Activated T-cell treated with anti-CD3 and anti-CD28 coated beads for 4 hours (primary cell): Measurements from ENCODE around the gene PSMA3.

Experiments
- DNase-seq: peaks from one replicate; pipeline ENCODE4 v3.0.0-alpha.2; 2020

PSMA3 gene

DNA sequence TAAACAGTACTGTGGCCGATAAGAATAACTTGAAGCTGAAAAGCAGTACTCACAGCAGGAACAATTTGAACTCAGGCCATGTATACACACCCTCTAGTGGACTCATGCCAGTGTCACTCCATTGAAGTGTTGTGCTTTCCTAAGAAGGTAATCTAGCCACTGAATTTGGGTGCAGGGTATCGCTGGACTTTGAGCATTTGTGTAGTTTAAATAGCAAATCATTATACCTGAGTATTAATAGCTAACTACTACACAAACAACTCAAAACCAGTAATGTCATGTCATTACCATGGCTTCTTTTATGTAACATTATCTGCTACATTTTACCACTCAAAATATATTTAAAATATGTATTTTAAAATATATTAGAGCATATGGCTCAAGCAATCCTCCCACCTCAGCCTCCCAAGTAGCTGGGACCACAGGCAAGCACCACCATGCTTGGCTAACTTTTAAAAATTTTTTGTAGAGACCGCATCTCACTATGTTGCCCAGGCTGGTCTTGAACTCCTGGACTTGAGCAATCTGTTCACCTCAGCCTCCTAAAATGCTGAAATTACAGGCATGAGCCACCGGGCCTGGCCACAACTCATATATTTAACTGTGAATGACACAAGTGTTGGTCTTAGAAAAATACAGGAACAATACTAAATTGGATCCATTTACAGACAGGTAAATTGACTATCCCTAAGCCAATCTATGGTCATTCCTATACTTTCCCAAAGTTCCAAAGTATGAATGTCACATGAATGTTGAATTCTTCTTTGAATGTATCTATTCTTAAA lies 28.1 kb downstream of the PSMA3 start:
- DNase-seq, result no peak

DNA sequence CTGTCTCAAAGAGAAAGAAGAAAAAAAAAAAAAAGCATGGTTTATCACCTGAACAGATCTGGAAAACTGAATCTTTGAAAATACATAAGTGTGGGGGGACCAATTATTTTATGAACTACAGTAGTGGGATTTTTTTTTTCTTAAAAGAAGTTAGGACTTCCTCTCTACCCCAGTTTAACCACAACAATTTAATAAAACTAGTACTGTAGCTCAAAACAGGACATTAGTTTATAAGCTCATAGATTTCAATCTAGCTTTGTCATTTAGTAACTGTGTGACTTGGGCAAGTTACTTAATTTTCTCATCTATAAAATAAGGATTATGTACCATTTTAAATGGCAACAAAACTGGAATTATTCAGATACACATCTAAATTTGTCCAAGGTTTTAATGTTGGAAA lies 30.2 kb downstream of the PSMA3 start:
- DNase-seq, result no peak

DNA sequence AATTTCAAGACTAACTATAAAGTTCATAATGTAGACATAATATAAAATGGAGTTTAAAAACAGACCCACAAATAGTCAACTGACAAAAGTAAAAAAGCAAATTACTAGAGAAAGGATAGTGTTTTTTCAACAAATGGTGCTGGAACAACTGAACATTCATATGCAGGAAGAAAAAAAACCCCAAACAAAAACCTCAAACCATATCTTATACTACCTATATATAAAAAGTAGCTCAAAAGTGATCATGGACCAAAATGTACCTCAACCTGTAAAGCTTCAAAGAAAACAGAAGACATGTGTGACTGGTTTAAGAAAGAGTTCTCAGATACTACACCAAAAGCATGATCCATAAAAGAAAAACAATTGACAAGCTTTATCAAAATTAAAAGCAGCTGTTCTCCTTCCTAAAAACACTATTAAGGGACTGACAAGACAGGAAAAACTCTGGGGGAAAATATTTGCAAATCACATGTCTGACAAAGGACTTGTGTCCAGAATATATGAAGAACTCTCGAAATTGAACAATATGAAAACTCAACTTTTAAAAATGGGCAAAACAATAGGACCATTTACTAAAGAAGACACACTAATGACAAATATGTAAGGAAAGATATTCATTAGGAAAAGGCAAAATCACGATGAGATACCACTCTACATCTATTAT lies 31.0 kb downstream of the PSMA3 start:
- no peak for DNase-seq

DNA sequence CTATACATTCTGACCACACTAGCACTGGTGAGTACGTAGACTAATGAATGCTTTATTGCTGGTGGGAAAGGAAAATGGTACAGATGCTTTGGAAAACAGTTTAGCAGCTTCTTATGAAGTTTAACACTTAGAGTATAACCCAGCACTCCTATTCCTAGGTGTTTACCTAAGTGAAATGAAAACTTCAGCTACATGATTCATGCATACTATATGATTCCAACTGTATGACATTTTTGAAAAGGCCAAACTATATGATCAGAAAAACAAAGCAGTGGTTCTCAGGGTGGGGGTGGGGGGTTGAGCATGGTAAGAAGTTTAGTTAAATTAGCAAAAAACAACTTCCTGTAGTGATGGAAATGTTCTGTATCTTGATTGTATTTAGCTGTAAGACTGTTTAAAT lies 31.6 kb downstream of the PSMA3 start:
- no peak for DNase-seq

DNA sequence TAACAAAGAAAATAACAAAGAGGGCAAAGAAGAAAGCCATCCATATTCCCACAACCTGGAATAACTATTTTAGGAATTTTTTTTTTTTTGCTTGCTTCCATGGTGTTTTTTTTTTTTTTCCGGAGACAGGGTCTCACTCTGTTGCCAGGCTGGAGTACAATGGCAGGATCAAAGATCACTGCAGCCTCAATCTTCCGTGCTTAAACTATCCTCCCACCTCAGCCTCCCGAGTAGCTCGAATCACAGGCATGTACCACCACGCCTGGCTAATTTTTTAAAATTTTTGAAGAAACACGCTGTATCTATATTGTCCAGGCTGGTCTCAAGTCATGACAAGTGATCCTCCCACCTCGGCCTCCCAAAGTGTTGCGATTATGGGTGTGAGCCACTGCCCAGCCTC lies 33.5 kb downstream of the PSMA3 start:
- no peak for DNase-seq

DNA sequence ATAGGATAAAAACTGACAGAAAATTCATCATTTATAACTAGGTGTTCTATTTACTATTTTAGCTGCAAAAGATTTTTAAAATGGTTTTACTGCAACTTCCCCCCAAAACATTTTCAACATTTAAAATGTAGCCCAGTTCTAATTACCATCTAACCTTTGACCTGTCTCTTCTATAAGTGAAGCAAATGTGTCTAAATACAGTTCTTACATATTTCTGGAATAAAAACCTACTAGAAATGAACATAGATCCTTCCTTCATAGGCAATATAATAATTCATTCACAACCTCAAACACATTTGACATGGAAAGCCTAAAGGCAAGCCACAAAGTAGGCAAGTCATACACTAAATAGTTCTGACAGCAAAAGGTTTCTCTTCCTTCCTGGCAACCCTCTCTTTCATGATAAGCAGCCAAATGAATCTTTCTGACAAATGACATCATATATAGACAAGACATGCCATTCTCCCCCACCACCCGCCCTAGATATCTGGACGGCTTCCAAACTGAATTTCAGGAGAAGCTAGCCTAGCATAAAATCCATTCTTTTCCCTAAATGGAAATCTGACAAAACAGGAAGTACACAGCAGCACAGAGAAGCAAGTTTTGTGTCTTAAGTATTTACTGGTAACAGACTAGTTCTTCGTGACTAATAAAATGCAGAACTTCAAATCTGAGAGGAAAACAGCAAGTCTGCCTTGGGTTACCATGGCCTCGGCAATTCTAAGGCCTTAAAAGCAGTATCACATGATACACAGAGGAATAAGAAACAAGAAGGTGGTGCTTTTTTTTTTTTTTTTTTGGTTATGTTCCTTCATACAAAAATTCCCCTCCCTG lies 36.5 kb downstream of the PSMA3 start:
- no peak for DNase-seq

DNA sequence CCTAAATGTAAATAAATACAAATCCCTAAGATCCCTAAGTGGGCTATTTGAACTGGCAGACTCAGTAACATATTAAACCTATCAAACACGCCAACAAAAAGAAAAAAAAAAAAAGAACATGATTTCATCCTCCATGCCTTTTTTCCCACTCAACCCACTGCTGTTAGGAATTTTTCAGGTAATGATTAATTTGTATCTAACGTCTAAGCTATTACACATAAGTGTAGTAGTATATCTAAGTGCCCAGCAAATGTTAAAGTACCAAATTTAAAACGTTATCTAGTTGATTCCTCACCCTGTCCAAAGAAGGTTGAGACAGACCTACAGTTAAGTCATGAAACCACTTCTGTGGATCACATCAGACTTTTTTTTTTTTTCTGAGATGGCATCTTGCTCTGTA lies 37.3 kb downstream of the PSMA3 start:
- DNase-seq, result no peak

DNA sequence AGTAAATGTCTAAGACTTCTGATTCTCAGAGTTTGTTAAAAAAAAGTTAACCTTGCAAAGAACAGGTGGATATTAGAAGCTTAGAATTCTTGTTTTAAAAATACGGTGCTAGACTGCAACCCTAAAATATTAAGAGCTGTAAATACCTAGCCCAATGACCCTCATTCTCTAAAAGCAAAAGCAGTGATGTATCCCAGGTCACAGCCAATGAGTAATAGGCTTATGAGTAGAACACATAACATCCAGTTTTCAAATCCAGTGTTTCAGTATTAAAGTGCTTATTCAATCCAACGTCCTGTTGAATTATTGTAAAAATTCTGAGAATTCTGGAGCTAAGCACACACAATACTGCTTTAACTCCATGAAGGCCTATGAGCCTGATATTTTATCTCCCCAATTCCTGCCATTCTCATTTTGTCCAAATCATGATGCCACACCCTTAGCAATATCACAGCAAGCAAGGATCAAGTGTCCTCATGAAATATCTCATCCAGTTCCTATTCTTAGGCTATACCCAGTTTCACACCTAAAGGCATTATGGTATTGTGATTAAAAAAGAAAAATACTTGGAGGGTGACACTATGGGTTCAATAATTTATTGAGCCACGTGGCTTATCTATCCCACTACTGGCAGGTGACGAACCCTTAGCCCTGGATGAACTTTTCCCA lies 38.4 kb downstream of the PSMA3 start:
- no peak for DNase-seq

DNA sequence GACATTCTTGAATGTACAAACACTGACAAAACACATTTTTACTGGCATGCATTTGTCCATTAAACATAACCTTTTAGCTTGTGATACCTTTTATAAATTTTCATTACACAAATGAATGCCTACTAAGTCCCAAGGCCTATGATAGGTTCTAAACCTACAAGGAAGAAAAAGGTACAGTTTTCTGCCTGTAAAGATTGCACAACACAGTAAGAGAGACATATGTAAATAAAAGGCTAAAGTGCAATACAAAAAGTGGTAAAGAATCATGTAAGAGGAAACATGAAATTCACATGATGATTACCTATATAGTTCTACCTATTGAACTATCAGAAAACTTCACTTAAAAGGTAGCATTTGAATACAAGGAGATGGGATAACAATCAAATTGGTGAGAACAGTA lies 39.1 kb downstream of the PSMA3 start:
- DNase-seq, result no peak

DNA sequence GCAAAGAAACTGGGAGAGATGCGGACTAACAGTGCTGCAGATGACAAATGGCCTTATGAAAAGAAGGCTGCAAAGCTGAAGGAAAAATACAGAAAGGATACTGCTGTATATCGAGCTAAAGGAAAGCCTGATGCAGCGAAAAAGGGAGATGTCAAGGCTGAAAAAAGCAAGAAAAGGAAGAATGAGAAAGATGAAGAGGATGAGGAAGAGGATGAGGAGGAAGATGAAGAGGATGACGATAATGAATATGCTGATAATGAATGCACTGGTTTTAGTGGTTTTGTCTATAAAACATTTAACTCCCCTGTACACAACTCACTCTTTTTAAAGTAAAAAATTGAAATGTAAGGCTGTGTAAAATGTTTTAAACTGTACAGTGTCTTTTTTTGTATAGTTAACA lies 40.5 kb downstream of the PSMA3 start:
- no peak for DNase-seq

DNA sequence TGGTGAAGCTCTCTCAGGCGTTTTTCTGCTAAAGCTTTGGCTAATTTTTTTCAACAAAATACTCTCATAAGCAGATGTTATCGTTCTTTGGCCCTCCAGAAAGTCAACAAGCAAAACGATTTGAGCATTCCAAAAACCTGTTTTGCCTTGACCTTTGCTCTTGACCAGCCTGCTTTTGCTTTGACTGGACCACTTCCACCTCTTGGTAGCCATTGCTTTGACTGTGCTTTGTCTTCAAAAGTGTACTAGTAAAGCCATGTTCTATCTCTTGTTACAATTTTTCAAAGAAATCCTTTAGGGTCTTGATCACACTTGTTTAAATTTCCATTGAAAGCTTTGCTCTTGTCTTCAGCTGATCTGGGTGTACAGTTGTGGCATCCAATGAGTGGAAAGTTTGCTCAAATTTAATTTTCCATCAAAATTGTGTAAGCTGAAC lies 43.0 kb downstream of the PSMA3 start:
- no peak for DNase-seq

DNA sequence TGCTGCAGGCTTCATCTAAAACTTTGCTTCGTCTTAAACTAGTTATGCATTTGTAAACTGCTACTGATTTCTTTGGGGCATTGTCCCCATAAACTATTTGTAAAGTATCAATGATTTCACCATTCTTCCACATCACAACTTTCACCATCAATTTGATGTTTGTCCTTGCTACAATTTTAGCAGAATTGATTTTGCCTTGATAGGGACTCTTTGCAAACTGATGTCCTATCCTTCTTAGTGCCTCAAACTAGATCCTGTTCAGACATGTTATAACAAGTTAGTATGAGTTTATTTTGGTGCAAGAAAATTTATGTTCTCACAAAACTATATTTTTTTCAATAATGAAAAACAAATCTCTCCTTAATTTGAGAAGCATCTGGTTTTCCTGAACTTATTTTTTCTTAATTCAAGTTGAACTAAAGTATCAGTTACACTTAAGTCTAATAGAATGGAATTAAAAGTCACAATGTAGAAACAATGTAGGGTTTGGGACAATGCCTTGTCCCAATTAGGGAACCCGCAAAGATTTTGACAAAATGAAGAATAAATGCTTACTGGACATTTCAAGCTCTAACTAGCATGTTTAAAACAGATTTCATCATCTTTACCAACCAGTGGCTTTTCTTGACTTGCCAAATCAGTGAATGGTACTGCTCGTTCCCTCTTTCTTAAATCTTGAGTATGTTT lies 43.6 kb downstream of the PSMA3 start:
- no peak for DNase-seq

DNA sequence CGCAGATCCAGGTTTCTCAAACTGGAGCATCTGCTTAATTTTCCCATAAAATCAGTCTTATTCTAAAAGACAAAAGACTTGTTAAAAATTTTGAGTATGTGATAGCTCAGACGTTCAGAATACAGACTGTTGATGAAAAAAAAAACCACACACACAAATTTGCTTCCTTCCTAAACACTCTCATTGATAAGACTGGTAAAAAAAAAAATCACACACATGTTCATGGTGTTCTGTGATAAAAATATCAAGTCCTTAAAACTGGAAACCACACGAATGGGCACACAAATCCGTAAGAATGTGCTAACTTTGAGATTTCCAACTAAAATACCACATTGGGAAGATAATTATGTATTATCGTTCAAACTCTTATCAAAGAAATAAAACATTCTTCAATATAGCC lies 47.0 kb downstream of the PSMA3 start:
- DNase-seq, result no peak

DNA sequence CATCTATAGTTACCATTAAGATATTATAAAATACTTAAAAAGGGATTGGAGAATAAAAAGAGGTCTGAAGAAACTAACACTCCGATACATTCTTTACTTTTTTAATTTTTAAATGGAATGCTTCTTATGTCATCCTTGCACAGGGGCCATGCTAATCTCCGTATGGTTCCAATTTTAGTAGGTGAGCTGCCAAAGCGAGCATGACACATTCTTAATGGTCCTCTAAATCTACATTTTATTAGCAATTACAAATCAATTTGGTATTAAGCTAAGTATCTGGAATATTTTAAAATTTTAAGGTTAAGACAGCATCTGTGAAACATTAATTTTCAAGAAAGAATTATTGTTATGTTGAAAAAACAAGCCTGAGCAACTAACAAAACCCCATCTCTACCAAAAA lies 47.5 kb downstream of the PSMA3 start:
- DNase-seq, result no peak

DNA sequence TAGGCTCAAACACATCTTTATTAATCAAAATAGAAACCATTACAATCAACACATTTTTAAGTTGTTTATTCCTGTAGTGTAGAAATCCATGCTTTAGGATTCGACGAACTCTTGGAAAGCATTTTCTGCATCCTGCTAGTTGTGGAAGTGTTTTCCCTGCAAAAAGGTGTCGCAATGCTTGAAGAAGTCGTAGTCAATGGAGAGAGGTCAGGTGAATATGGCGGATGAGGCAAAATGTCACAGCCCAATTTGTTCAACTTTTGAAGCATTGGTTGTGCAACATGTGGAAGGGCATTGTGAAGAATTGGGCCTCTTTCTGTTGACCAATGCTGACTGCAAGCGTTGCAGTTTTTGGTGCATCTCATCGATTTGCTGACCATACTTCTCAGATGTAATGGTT lies 49.6 kb downstream of the PSMA3 start:
- no peak for DNase-seq

DNA sequence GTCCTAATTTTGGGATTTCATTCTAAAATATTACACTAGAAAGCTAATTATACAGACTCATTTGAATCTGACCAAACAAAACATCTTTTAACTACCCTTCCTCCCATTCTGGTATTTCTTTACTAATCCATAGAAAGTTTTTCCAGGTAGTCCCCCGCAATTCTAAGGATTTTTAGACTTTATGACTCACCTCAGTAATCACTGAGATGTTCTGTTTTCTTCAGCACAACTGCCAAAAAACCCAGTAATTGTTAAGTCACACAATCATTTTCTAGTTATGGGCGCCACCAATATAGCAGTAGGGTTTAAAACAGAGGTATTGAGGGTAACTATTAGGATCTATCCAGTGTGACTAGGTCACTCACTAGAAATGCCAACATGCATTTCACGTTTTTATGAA lies 52.1 kb downstream of the PSMA3 start:
- no peak for DNase-seq

DNA sequence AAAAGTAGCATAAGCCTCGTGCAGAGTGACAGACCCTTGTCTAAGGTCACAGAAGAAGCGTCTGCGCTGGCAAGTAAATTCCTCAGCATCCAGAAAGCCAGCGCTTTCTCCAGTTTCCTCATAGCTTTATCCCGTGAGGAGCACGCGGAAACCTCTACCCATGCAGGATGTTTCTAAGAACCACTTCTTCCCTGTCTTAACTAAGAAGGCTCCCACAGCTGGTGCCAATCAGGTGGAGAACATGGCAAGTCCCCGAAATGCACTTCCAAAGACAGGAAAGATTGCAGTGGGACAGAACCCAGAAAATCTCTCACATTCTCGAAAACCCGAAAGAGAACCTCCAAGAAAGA lies 52.7 kb downstream of the PSMA3 start:
- DNase-seq, result no peak

DNA sequence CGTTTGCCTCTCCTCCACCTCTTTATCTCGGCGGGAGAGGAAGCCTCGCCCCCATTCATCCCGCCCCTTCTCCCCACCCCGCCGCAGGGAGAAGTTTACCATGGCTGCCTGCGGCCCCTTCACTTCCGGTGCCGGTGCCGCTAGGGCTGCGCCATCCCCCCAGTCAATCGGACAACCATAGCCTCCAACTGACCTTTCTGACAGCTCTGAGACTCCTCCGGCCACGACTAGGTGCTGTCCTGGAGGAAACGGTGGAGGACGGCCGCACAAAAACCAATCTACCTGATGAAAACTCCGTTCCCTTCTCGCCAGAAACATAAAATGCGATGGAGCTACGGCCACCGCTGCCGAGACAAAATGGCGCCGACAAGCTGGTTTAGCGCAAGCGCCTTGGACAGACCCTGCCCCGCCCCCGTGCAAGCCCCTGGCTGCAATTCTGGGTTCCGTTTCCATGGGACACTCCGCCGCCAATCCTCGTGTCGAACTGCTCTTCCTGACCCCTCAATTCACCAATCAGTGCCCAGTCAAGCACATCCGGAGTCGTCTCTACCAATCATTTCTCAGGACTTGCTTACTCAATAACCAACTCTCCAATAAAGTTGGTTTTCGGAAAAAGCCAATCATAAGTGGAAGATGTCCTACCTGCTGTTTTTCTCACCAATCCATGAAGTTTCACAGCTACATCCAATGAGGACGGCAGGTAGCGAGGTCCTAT lies 53.3 kb downstream of the PSMA3 start:
- peak; percentile 95 for DNase-seq

DNA sequence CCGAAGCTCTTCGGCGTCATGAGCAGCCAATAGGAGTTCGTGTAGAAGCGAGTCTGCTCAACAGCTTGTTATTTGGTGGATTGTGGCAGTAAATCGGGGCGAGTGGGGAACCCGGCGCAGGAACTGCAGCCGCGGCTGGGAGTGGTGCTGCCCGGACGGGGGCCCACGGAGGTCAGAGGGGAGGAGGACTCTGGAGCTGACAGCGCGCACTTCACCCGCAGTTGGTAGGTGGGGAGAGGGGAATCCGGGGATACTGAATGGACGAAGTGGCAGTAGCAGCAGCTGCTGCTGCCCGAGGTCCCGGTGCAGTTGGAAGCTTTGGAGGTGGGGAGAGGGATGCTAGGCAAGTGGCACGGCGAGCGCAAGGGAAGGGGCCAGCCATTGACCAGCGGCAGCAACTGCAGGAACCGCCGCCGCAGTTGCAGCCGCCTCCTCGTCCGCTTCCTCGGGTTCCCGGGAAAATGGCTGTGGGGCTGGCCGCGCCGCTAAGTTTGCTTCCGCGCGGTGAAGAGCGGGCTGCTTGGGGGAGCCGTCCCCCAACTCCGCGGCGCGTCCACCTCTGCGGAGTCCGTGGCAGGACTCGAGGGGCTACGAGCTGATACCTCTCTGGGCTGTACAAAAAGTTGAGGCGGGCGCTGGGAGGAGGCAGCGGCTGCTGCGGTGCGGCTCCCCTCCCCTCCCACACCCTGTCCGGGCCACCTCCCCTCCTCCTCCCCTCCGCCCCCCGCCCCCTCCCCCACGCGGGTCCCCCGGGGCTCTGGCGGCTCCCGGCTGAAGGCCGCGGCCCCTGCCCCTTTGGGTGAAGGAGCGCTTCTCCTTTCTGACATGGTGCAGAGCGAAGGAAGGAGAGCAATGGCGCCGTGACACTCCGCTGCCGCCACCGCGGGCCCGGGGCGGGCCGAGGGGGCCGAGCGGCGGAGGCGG lies 54.1 kb downstream of the PSMA3 start, which contains the start of gene ARID4A:
Gene ARID4A (plus strand): TSS at position 79 of the 924 bp plus-strand sequence. CDS start 1,300 bp downstream, outside the sequence.
- DNase-seq, result peak; percentile 24
